Liver (tissue), 9 donors: ENCODE results near the gene CCDC81. TPM values are rescaled to one million over a fixed set of nuclear protein-coding genes. Genes with fewer than 3 reads are reported as not detected.

Source experiments
- DNase-seq: peaks from one replicate; pipeline ENCODE4 v3.0.0-alpha.2; 2017; ENCODE audit warnings: low spot score
- H3K27ac ChIP-seq, 2 donors: one replicate each; pipeline ENCODE4 v1.7.0; 2013; ENCODE audit warnings: inconsistent platforms in 2 of 2, low read length in 2 of 2, control low read depth in 1 of 2, low read depth in 1 of 2, mild to moderate bottlenecking in 1 of 2
- H3K27me3 ChIP-seq, 4 donors: one replicate each; pipeline versions ENCODE4 v1.6.1 to v1.7.0; 2013; ENCODE audit warnings: low read length in 3 of 4, inconsistent platforms in 1 of 4, mild to moderate bottlenecking in 1 of 4, moderate library complexity in 1 of 4; ENCODE audit not compliant: control insufficient read depth in 4 of 4, insufficient read depth in 4 of 4
- H3K36me3 ChIP-seq, 4 donors: one replicate each; pipeline versions ENCODE4 v1.6.1 to v1.7.0; 2013; ENCODE audit warnings: low read length in 3 of 4, mild to moderate bottlenecking in 3 of 4, low read depth in 1 of 4, moderate library complexity in 1 of 4; ENCODE audit not compliant: control insufficient read depth in 4 of 4, insufficient read depth in 3 of 4
- H3K4me1 ChIP-seq, 4 donors: one replicate each; pipeline versions ENCODE4 v1.6.1 to v1.7.0; 2013; ENCODE audit warnings: low read length in 3 of 4, mild to moderate bottlenecking in 3 of 4, moderate library complexity in 1 of 4; ENCODE audit not compliant: control insufficient read depth in 4 of 4, insufficient read depth in 4 of 4
- H3K4me3 ChIP-seq, 3 donors: one replicate each; pipeline versions ENCODE4 v1.6.1 to v1.7.0; 2013; ENCODE audit warnings: low read length in 3 of 3, control low read depth in 1 of 3, low read depth in 1 of 3, mild to moderate bottlenecking in 1 of 3
- H3K9ac ChIP-seq, 2 donors: one replicate each; pipeline ENCODE4 v1.7.0; 2013; ENCODE audit warnings: low read length in 2 of 2, mild to moderate bottlenecking in 2 of 2, moderate library complexity in 2 of 2, control low read depth in 1 of 2, low read depth in 1 of 2
- H3K9me3 ChIP-seq, 4 donors: one replicate each; pipeline versions ENCODE4 v1.6.1 to v1.7.0; 2013; ENCODE audit warnings: low read length in 3 of 4; ENCODE audit not compliant: control insufficient read depth in 4 of 4
- EGR1 ChIP-seq, 2 donors: IDR thresholded peaks; 2 replicates each; pipeline ENCODE4 v1.6.1; 2016 to 2018; ENCODE audit warnings: antibody characterized with exemption in 2 of 2, low read depth in 2 of 2
- FOXA1 ChIP-seq: IDR thresholded peaks from 2 replicates; pipeline ENCODE4 v1.6.1; 2016; ENCODE audit warnings: antibody characterized with exemption
- FOXA2 ChIP-seq: IDR thresholded peaks from 2 replicates; pipeline ENCODE4 v1.6.1; 2016; ENCODE audit warnings: antibody characterized with exemption
- GABPA ChIP-seq, 2 donors: IDR thresholded peaks in 1 of 2; conservative IDR thresholded peaks in 1 of 2; 2 replicates each; pipeline ENCODE4 v1.6.1; 2016; ENCODE audit warnings: antibody characterized with exemption in 2 of 2, mild to moderate bottlenecking in 1 of 2, moderate library complexity in 1 of 2
- HNF4A ChIP-seq, 2 donors: conservative IDR thresholded peaks; 2 replicates each; pipeline ENCODE4 v1.6.1; 2016; ENCODE audit warnings: antibody characterized with exemption in 2 of 2, mild to moderate bottlenecking in 2 of 2
- JUND ChIP-seq, 2 donors: IDR thresholded peaks; 2 replicates each; pipeline ENCODE4 v1.6.1; 2016; ENCODE audit warnings: antibody characterized with exemption in 2 of 2
- NR2F2 ChIP-seq: IDR thresholded peaks from 2 replicates; pipeline ENCODE4 v1.6.1; 2016; ENCODE audit warnings: antibody characterized with exemption
- RAD21 ChIP-seq, 2 donors: IDR thresholded peaks; 2 replicates each; pipeline ENCODE4 v1.6.1; 2016; ENCODE audit warnings: antibody characterized with exemption in 2 of 2, mild to moderate bottlenecking in 2 of 2
- REST ChIP-seq: IDR thresholded peaks from 2 replicates; pipeline ENCODE4 v1.6.1; 2016; ENCODE audit warnings: antibody characterized with exemption, mild to moderate bottlenecking
- RXRA ChIP-seq, 2 donors: IDR thresholded peaks; 2 replicates each; pipeline ENCODE4 v1.6.1; 2017 to 2018; ENCODE audit warnings: antibody characterized with exemption in 2 of 2, mild to moderate bottlenecking in 1 of 2
- SP1 ChIP-seq: IDR thresholded peaks from 2 replicates; pipeline ENCODE4 v1.6.1; 2018; ENCODE audit warnings: antibody characterized with exemption, mild to moderate bottlenecking
- TAF1 ChIP-seq: conservative IDR thresholded peaks from 2 replicates; pipeline ENCODE4 v1.6.1; 2016; ENCODE audit warnings: antibody characterized with exemption, mild to moderate bottlenecking
- YY1 ChIP-seq: IDR thresholded peaks from 2 replicates; pipeline ENCODE4 v1.6.1; 2016; ENCODE audit warnings: antibody characterized with exemption, mild to moderate bottlenecking
- WGBS: extraction: QIAGEN DNeasy Blood & Tissue Kit; methylation state at CpG from one replicate; pipeline ENCODE4 v1.1.7; 2013; 5-methylcytosine and 5-hydroxymethylcytosine counted together
- polyA plus RNA-seq, 2 donors: library from polyadenylated mRNA; stranded (reverse) in 1 of 2; unstranded in 1 of 2; fragments of 200-250 nt in 1 of 2; fragments of >200 nt in 1 of 2; fragmentation: Nextera tagmentation in 1 of 2; extraction: Ambion mirVana in 1 of 2; gene quantifications; one replicate each; pipeline versions ENCODE4 v1.2.1 to v1.2.3, GENCODE V29; 2013 to 2015
- total RNA-seq, 2 donors: library from RNA; depleted of rRNA; stranded (reverse); fragments of >200 nt; gene quantifications; one replicate each; pipeline ENCODE4 v1.2.3, GENCODE V29; 2014
- TF ChIP-seq, protein P1 (sequence below): fragments of 150-350 bp; IDR thresholded peaks from 2 replicates; pipeline ENCODE4 v1.5.1; 2017; ENCODE audit warnings: improper control_type of control experiment, low read depth, low read length; ENCODE audit not compliant: missing input control
- TF ChIP-seq, protein P2 (sequence below): IDR thresholded peaks from 2 replicates; pipeline ENCODE4 v1.6.1; 2016; ENCODE audit warnings: antibody characterized with exemption
- TF ChIP-seq, protein P3 (sequence below): IDR thresholded peaks from 2 replicates; pipeline ENCODE4 v1.6.1; 2016; ENCODE audit warnings: antibody characterized with exemption
- TF ChIP-seq, protein P4 (sequence below): IDR thresholded peaks from 2 replicates; pipeline ENCODE4 v1.6.1; 2016; ENCODE audit warnings: antibody characterized with exemption
- donor health status: healthy.
- donor health status: healthy.
- donor health status: healthy.
- donor health status: healthy.
- donor health status: healthy.

Gene CCDC81
- total and polyA plus RNA-seq, 4 donors, result 0.32 to 1.1 (median 0.67) TPM; not detected in 1

DNA sequence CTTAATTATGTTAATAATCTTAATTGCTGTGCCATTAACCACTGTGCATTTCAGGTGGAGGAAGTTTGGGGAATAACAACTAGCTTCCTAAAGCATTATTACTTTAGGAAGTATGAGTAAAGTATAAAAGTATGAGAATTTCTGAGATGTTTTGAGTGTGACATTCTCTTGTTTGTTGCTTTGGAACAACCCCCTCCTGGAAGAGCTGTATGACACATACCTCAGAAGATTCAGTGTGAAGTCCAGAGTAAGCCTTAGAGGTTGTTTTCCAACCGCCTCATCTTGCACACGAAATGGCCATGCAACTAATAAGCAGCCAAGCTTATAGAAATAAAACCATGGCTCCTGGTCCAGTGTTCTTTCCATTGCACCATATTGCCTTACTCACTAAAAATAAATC, 21.7 kb downstream of the CCDC81 start:
- Histone ChIP-seq H3K9ac (no peak overlapping the region), H3K9me3 (no peaks in the 10 kb centered on the region), H3K4me1 (no peaks in the 10 kb centered on the region), H3K4me3 (no peak overlapping the region), H3K27ac (no peak overlapping the region), H3K36me3 (no peaks in the 10 kb centered on the region), H3K27me3 (no peaks in the 10 kb centered on the region)
- no peak for DNase-seq
- WGBS, result 97% methylated on average over 2 of the region's 2 CpGs
- TF ChIP-seq NR2F2, result no peak
- TF ChIP-seq, protein P1, sequence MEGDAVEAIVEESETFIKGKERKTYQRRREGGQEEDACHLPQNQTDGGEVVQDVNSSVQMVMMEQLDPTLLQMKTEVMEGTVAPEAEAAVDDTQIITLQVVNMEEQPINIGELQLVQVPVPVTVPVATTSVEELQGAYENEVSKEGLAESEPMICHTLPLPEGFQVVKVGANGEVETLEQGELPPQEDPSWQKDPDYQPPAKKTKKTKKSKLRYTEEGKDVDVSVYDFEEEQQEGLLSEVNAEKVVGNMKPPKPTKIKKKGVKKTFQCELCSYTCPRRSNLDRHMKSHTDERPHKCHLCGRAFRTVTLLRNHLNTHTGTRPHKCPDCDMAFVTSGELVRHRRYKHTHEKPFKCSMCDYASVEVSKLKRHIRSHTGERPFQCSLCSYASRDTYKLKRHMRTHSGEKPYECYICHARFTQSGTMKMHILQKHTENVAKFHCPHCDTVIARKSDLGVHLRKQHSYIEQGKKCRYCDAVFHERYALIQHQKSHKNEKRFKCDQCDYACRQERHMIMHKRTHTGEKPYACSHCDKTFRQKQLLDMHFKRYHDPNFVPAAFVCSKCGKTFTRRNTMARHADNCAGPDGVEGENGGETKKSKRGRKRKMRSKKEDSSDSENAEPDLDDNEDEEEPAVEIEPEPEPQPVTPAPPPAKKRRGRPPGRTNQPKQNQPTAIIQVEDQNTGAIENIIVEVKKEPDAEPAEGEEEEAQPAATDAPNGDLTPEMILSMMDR, result no peak

GRCh38 chr11:86397351-86397750, 22.7 kb downstream of the CCDC81 start:
- TF ChIP-seq REST (no peak), RAD21 (IDR thresholded peaks at IDR 0.05) (no peak), SP1 (no peak), NR2F2 (no peak), FOXA2 (no peak), TAF1 (no peak), GABPA (IDR thresholded peaks at IDR 0.05 in 1 of 2, conservative IDR thresholded peaks at IDR 0.05 in 1 of 2) (no peak), FOXA1 (no peak), YY1 (no peak), JUND (IDR thresholded peaks at IDR 0.05) (no peak), EGR1 (IDR thresholded peaks at IDR 0.05; ENCODE audit: low read depth in 2 of 2) (no peak), HNF4A (conservative IDR thresholded peaks at IDR 0.05) (no peak), RXRA (IDR thresholded peaks at IDR 0.05) (no peak)
- TF ChIP-seq, protein P1, result no peak
- TF ChIP-seq, protein P2, sequence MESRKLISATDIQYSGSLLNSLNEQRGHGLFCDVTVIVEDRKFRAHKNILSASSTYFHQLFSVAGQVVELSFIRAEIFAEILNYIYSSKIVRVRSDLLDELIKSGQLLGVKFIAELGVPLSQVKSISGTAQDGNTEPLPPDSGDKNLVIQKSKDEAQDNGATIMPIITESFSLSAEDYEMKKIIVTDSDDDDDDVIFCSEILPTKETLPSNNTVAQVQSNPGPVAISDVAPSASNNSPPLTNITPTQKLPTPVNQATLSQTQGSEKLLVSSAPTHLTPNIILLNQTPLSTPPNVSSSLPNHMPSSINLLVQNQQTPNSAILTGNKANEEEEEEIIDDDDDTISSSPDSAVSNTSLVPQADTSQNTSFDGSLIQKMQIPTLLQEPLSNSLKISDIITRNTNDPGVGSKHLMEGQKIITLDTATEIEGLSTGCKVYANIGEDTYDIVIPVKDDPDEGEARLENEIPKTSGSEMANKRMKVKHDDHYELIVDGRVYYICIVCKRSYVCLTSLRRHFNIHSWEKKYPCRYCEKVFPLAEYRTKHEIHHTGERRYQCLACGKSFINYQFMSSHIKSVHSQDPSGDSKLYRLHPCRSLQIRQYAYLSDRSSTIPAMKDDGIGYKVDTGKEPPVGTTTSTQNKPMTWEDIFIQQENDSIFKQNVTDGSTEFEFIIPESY, result no peak
- TF ChIP-seq, protein P3, sequence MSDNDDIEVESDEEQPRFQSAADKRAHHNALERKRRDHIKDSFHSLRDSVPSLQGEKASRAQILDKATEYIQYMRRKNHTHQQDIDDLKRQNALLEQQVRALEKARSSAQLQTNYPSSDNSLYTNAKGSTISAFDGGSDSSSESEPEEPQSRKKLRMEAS, result no peak
- TF ChIP-seq, protein P4, sequence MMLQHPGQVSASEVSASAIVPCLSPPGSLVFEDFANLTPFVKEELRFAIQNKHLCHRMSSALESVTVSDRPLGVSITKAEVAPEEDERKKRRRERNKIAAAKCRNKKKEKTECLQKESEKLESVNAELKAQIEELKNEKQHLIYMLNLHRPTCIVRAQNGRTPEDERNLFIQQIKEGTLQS, result no peak
- no peaks in the 10 kb centered on the region for H3K9me3 ChIP-seq
- no peaks in the 10 kb centered on the region for H3K36me3 ChIP-seq
- H3K27me3 ChIP-seq, result no peaks in the 10 kb centered on the region
- DNase-seq, result no peak
- no peaks in the 10 kb centered on the region for H3K4me1 ChIP-seq
- H3K4me3 ChIP-seq, result no peak overlapping the region
- H3K9ac ChIP-seq, result no peak overlapping the region
- no peak overlapping the region for H3K27ac ChIP-seq
